Panc1 (cell line): ENCODE results near the gene ANO1. TPM values are rescaled to one million over a fixed set of nuclear protein-coding genes. Genes with fewer than 3 reads are reported as not detected.

Source experiments
- ATAC-seq: fragments of 200-7000 bp; cut with Tn5 transposase; 2 replicates; pipeline ENCODE4 v1.9.1; 2020; ENCODE audit warnings: mild to moderate bottlenecking, moderate library complexity
- BruUV-seq: library from RNA; stranded (reverse); fragments of 400-500 nt; replicated peaks from 2 replicates; lab custom pipeline; 2021; lab: Mats Ljungman, UMichigan
- CTCF ChIA-PET: fragments of 300-600 bp; sonication (Branson Sonifier 250); formaldehyde crosslinking; loops from one replicate; lab custom pipeline; 2022; ENCODE audit warnings: antibody characterized with exemption; lab: Charles Lee
- POLR2A ChIA-PET: fragments of 300-600 bp; sonication (Branson Sonifier 250); formaldehyde crosslinking; loops from one replicate; lab custom pipeline; 2022; ENCODE audit warnings: antibody characterized with exemption; lab: Charles Lee
- DNase-seq: peaks from one replicate; pipeline ENCODE4 v3.0.0-alpha.2; 2010; ENCODE audit warnings: low read depth, low spot score
- H3K27ac ChIP-seq: 2 replicates; pipeline ENCODE4 v1.5.1; 2011; ENCODE audit warnings: mild to moderate bottlenecking, low read length, inconsistent platforms
- H3K27me3 ChIP-seq: fragments of 200-500 bp; sonication (Bioruptor generic); 2 replicates; pipeline ENCODE4 v1.6.0; 2014; ENCODE audit warnings: low read length, inconsistent platforms; ENCODE audit not compliant: control insufficient read depth, insufficient read depth
- H3K36me3 ChIP-seq: fragments of 200-500 bp; sonication (Bioruptor generic); 2 replicates; pipeline ENCODE4 v1.5.1; 2014; ENCODE audit warnings: inconsistent platforms, mild to moderate bottlenecking, low read length, moderate library complexity; ENCODE audit not compliant: control insufficient read depth, insufficient read depth
- H3K4me1 ChIP-seq: 2 replicates; pipeline ENCODE4 v1.5.1; 2011; ENCODE audit warnings: inconsistent platforms, mild to moderate bottlenecking, low read length, moderate library complexity; ENCODE audit not compliant: control insufficient read depth, insufficient read depth
- H3K4me3 ChIP-seq, 2 experiments: 2 replicates each; pipeline ENCODE4 v1.5.1; 2011 to 2012; ENCODE audit warnings: low read depth in 2 of 2, low read length in 2 of 2, mild to moderate bottlenecking in 2 of 2, inconsistent platforms in 1 of 2, moderate library complexity in 1 of 2
- H3K9me3 ChIP-seq: fragments of 200-500 bp; sonication (Bioruptor generic); 2 replicates; pipeline ENCODE4 v1.5.1; 2014; ENCODE audit warnings: low read depth, mild to moderate bottlenecking, inconsistent platforms, low read length, moderate library complexity; ENCODE audit not compliant: control insufficient read depth, insufficient read depth
- POLR2AphosphoS5 ChIP-seq: IDR thresholded peaks from 2 replicates; pipeline ENCODE4 v1.6.1; 2012; ENCODE audit warnings: mild to moderate bottlenecking, low read depth, low read length, moderate library complexity
- REST ChIP-seq, 2 experiments: IDR thresholded peaks; 2 replicates each; pipeline ENCODE4 v1.6.1; 2011 to 2012; ENCODE audit warnings: low read depth in 2 of 2, control low read depth in 1 of 2, low read length in 1 of 2, mild to moderate bottlenecking in 1 of 2, moderate library complexity in 1 of 2; ENCODE audit not compliant: insufficient read depth in 1 of 2
- SIN3A ChIP-seq: IDR thresholded peaks from 2 replicates; pipeline ENCODE4 v1.6.1; 2012; ENCODE audit warnings: low read depth, mild to moderate bottlenecking, low read length, moderate library complexity, borderline replicate concordance; ENCODE audit not compliant: insufficient read depth
- TCF7L2 ChIP-seq: IDR thresholded peaks from 2 replicates; pipeline ENCODE4 v1.6.1; 2011; ENCODE audit warnings: mild to moderate bottlenecking, low read depth, low read length, inconsistent platforms
- in situ Hi-C: cut with HindIII; loops from 2 replicates; pipeline ENCODE4 v1.10.0; 2016; ENCODE audit warnings: low sequenced_read_pairs, low pct_unique_long_range_greater_than_20kb
- intact Hi-C: fragments of 100-400 bp; cut with micrococcal nuclease; formaldehyde crosslinking; loops from one replicate; pipeline ENCODE4 v1.10.0; 2022; ENCODE audit not compliant: unreplicated experiment
- total RNA-seq: library from RNA; stranded (reverse); gene quantifications from one replicate; pipeline ENCODE4 v1.2.1, GENCODE V29; 2021; ENCODE audit not compliant: unreplicated experiment
- TF ChIP-seq, protein P1 (sequence below): fragments of 450-650 bp; IDR thresholded peaks from 2 replicates; pipeline ENCODE4 v1.5.1; 2017; ENCODE audit warnings: mild to moderate bottlenecking

Gene ANO1
- total RNA-seq, 1 experiment from 2014 or later, result 2.3 TPM

GRCh38 chr11:70180906-70181305, 102.8 kb downstream of the ANO1 start:
- no peaks in the 10 kb centered on the region for H3K4me1 ChIP-seq
- no peaks in the 10 kb centered on the region for H3K9me3 ChIP-seq
- H3K27me3 ChIP-seq, result no peaks in the 10 kb centered on the region
- POLR2A ChIA-PET, result no interaction called here
- H3K4me3 ChIP-seq, result no peak overlapping the region
- intact Hi-C loops (no loop called here), in situ Hi-C loops (loop anchor here (10.0 to 25.0 kb wide), 2 partner anchors 76 to 219 kb away; no protein-coding TSS in a partner anchor)
- no peak; the same call in 1 of the 2 replicates for ATAC-seq
- no TSS peak for BruUV-seq
- H3K27ac ChIP-seq, result no peak overlapping the region
- H3K36me3 ChIP-seq, result no peaks in the 10 kb centered on the region
- CTCF ChIA-PET, result no interaction called here
- no peak for DNase-seq
- TF ChIP-seq TCF7L2, result no peak
- TF ChIP-seq SIN3A, result no peak
- TF ChIP-seq, protein P1, sequence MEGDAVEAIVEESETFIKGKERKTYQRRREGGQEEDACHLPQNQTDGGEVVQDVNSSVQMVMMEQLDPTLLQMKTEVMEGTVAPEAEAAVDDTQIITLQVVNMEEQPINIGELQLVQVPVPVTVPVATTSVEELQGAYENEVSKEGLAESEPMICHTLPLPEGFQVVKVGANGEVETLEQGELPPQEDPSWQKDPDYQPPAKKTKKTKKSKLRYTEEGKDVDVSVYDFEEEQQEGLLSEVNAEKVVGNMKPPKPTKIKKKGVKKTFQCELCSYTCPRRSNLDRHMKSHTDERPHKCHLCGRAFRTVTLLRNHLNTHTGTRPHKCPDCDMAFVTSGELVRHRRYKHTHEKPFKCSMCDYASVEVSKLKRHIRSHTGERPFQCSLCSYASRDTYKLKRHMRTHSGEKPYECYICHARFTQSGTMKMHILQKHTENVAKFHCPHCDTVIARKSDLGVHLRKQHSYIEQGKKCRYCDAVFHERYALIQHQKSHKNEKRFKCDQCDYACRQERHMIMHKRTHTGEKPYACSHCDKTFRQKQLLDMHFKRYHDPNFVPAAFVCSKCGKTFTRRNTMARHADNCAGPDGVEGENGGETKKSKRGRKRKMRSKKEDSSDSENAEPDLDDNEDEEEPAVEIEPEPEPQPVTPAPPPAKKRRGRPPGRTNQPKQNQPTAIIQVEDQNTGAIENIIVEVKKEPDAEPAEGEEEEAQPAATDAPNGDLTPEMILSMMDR, result no peak
- no peak for TF ChIP-seq REST (IDR thresholded peaks at IDR 0.05; ENCODE audit: insufficient read depth in 1 of 2, low read depth in 2 of 2, low read length in 1 of 2)
- TF ChIP-seq POLR2AphosphoS5, result no peak

GRCh38 chr11:70182266-70182665, 104.1 kb downstream of the ANO1 start:
- intact Hi-C loops (no loop called here), in situ Hi-C loops (loop anchor here (10.0 to 25.0 kb wide), 2 partner anchors 77 to 220 kb away; no protein-coding TSS in a partner anchor)
- Histone ChIP-seq H3K27ac (no peak overlapping the region), H3K27me3 (no peaks in the 10 kb centered on the region), H3K4me3 (no peak overlapping the region), H3K36me3 (no peaks in the 10 kb centered on the region), H3K4me1 (no peaks in the 10 kb centered on the region), H3K9me3 (no peaks in the 10 kb centered on the region)
- CTCF ChIA-PET, result no interaction called here
- POLR2A ChIA-PET, result no interaction called here
- no peak for ATAC-seq
- no TSS peak for BruUV-seq
- DNase-seq, result no peak
- TF ChIP-seq, protein P1, result no peak
- TF ChIP-seq SIN3A, result no peak
